ENCODE measurements around the gene MAPK13.

GRCh38 chr6:36119209-36119608 lies 11.1 kb upstream of the MAPK13 start:
- TF ChIP-seq, protein P1, sequence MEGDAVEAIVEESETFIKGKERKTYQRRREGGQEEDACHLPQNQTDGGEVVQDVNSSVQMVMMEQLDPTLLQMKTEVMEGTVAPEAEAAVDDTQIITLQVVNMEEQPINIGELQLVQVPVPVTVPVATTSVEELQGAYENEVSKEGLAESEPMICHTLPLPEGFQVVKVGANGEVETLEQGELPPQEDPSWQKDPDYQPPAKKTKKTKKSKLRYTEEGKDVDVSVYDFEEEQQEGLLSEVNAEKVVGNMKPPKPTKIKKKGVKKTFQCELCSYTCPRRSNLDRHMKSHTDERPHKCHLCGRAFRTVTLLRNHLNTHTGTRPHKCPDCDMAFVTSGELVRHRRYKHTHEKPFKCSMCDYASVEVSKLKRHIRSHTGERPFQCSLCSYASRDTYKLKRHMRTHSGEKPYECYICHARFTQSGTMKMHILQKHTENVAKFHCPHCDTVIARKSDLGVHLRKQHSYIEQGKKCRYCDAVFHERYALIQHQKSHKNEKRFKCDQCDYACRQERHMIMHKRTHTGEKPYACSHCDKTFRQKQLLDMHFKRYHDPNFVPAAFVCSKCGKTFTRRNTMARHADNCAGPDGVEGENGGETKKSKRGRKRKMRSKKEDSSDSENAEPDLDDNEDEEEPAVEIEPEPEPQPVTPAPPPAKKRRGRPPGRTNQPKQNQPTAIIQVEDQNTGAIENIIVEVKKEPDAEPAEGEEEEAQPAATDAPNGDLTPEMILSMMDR (IDR thresholded peaks at IDR 0.05) = no peak
- TF ChIP-seq ZNF121 (CRISPR knock-in tag; IDR thresholded peaks at IDR 0.05) = no peak
- TF ChIP-seq, protein P2, sequence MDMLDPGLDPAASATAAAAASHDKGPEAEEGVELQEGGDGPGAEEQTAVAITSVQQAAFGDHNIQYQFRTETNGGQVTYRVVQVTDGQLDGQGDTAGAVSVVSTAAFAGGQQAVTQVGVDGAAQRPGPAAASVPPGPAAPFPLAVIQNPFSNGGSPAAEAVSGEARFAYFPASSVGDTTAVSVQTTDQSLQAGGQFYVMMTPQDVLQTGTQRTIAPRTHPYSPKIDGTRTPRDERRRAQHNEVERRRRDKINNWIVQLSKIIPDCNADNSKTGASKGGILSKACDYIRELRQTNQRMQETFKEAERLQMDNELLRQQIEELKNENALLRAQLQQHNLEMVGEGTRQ (CRISPR knock-in tag; IDR thresholded peaks at IDR 0.05) = no peak
- no peak for TF ChIP-seq CBFB (CRISPR knock-in tag; IDR thresholded peaks at IDR 0.05; ENCODE audit: low read depth)
- no peak for TF ChIP-seq MAX (CRISPR knock-in tag; IDR thresholded peaks at IDR 0.05)
- TF ChIP-seq FOXK1 (CRISPR knock-in tag; IDR thresholded peaks at IDR 0.05) = no peak
- no peak for TF ChIP-seq TEAD4 (CRISPR knock-in tag; IDR thresholded peaks at IDR 0.05)
- TF ChIP-seq ESRRA (CRISPR knock-in tag; IDR thresholded peaks at IDR 0.05; ENCODE audit: borderline replicate concordance) = no peak
- TF ChIP-seq HMGXB4 (CRISPR knock-in tag; IDR thresholded peaks at IDR 0.05) = no peak
- no peak for TF ChIP-seq ELF4 (CRISPR knock-in tag; IDR thresholded peaks at IDR 0.05; ENCODE audit: low read depth)
- TF ChIP-seq ZBTB43 (CRISPR knock-in tag; IDR thresholded peaks at IDR 0.05) = no peak
- no peak for TF ChIP-seq ZNF232 (CRISPR knock-in tag; IDR thresholded peaks at IDR 0.05)
- TF ChIP-seq E2F1 (CRISPR knock-in tag; IDR thresholded peaks at IDR 0.05) = no peak
- no peak for TF ChIP-seq FOXJ3 (CRISPR knock-in tag; IDR thresholded peaks at IDR 0.05; ENCODE audit: borderline replicate concordance)

All from WTC11 (cell line).